IPS-20b (cell line): Measurements from ENCODE around the gene WDR37.
"Not testable (repeated sequence)": the region's sequence is repeated elsewhere in the genome, so short reads cannot be mapped to it uniquely, and the experiment has no call there.

Source experiments
- H3K27ac ChIP-seq: one replicate; pipeline ENCODE4 v1.5.1; 2013; ENCODE audit warnings: low read length
- H3K27me3 ChIP-seq: 2 replicates; pipeline ENCODE4 v1.6.1; 2013; ENCODE audit warnings: mild to moderate bottlenecking, low read length, inconsistent platforms; ENCODE audit not compliant: insufficient read depth
- H3K36me3 ChIP-seq: 2 replicates; pipeline ENCODE4 v1.6.1; 2013; ENCODE audit warnings: low read depth, mild to moderate bottlenecking, inconsistent platforms, low read length, moderate library complexity; ENCODE audit not compliant: insufficient read depth
- H3K4me1 ChIP-seq: 2 replicates; pipeline ENCODE4 v1.6.1; 2013; ENCODE audit warnings: mild to moderate bottlenecking, control low read depth, inconsistent platforms, low read length, moderate library complexity; ENCODE audit not compliant: insufficient read depth
- H3K4me3 ChIP-seq: 2 replicates; pipeline ENCODE4 v1.5.1; 2013; ENCODE audit warnings: mild to moderate bottlenecking, low read length, inconsistent platforms
- H3K9ac ChIP-seq: 2 replicates; pipeline ENCODE4 v1.6.1; 2013; ENCODE audit warnings: low read depth, mild to moderate bottlenecking, inconsistent platforms, low read length, moderate library complexity
- H3K9me3 ChIP-seq: 2 replicates; pipeline ENCODE4 v1.6.1; 2013; ENCODE audit warnings: mild to moderate bottlenecking, low read depth, low read length, inconsistent platforms; ENCODE audit not compliant: insufficient read depth

Gene WDR37

GRCh38 chr10:1056326-1057105 lies at the start of gene WDR37:
TSS of gene WDR37 (plus strand) at chr10:1056385. CDS start at chr10:1072156, 15,771 bp downstream.
- peak within 1 kb of the TSS; percentile 97 for H3K4me3 ChIP-seq
- peak within 1 kb of the TSS; percentile 41 for H3K27ac ChIP-seq
- H3K4me1 ChIP-seq: peaks cover 8% of the 10 kb centered on the region
- peak within 1 kb of the TSS; percentile 93 for H3K9ac ChIP-seq
- no peaks in the 10 kb centered on the region for H3K27me3 ChIP-seq
- peaks cover 29% of the 10 kb centered on the region for H3K36me3 ChIP-seq
- H3K9me3 ChIP-seq: no peaks in the 10 kb centered on the region

DNA sequence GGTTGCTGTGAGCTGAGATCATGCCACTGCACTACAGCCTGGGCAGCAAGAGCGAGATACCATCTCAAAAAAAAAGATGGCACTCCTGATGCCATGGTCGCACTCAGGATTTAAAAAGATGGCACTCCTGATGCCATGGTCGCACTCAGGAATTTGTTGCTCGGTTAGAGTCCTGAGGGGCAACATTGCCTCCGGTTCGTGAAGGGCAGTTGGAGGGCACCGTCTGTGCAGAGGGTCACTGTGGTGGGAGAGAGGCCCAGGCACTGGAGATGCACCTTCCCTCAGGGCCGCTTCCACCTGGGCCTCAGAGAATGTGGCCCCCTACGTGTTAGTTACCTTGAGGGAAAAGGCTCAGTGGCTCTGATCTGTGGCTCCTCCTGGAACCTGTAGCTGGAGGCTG lies 49.6 kb upstream of the WDR37 start:
- Histone ChIP-seq H3K9me3 (no peaks in the 10 kb centered on the region), H3K4me1 (no peaks in the 10 kb centered on the region), H3K27ac (no peak overlapping the region), H3K4me3 (no peak overlapping the region), H3K9ac (no peak overlapping the region), H3K36me3 (peaks cover 100% of the 10 kb centered on the region), H3K27me3 (no peaks in the 10 kb centered on the region)

- H3K27ac ChIP-seq: no peak overlapping the region
- H3K9me3 ChIP-seq: no peaks in the 10 kb centered on the region
- no peaks in the 10 kb centered on the region for H3K4me1 ChIP-seq
- H3K36me3 ChIP-seq: peaks cover 100% of the 10 kb centered on the region
- no peak overlapping the region for H3K9ac ChIP-seq
- H3K27me3 ChIP-seq: no peaks in the 10 kb centered on the region
- H3K4me3 ChIP-seq: no peak overlapping the region
Measured at GRCh38 chr10:1007583-1007982, 48.6 kb upstream of the WDR37 start.

GRCh38 chr10:1009071-1009494 lies 47.1 kb upstream of the WDR37 start:
- Histone ChIP-seq H3K4me3 (no peak overlapping the region), H3K9me3 (no peaks in the 10 kb centered on the region), H3K9ac (no peak overlapping the region), H3K36me3 (peaks cover 98% of the 10 kb centered on the region), H3K27me3 (no peaks in the 10 kb centered on the region), H3K27ac (no peak overlapping the region), H3K4me1 (no peaks in the 10 kb centered on the region)

- not testable (repeated sequence) for H3K4me1 ChIP-seq, H3K27ac ChIP-seq, H3K9ac ChIP-seq, H3K27me3 ChIP-seq, H3K9me3 ChIP-seq, H3K4me3 ChIP-seq
- peaks cover 98% of the 10 kb centered on the region for H3K36me3 ChIP-seq
Measured at GRCh38 chr10:1009947-1010346, 46.2 kb upstream of the WDR37 start.

DNA sequence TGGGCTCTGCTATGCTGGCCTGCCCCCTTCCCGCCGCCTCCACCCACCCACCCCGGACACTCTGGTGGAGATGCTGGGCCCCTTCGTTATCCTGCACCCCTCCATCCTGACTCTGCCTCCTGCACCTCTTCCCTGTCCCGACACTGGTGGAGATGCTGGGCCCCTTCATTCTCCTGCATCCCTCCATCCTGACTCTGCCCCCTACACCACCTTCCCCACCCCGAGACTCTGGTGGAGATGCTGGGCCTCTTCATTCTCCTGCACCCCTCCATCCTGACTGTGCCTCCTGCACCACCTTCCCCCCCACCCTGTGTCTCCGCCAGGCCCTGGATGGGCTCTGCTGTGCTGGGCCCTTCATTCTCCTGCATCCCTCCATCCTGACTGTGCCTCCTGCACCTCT lies 45.5 kb upstream of the WDR37 start:
- Histone ChIP-seq H3K4me3 (no peak overlapping the region), H3K36me3 (peaks cover 95% of the 10 kb centered on the region), H3K27ac (no peak overlapping the region), H3K9me3 (no peaks in the 10 kb centered on the region), H3K9ac (no peak overlapping the region), H3K27me3 (no peaks in the 10 kb centered on the region), H3K4me1 (no peaks in the 10 kb centered on the region)

- Histone ChIP-seq H3K27me3 (no peaks in the 10 kb centered on the region), H3K4me1 (no peaks in the 10 kb centered on the region), H3K9me3 (no peaks in the 10 kb centered on the region), H3K4me3 (no peak overlapping the region), H3K9ac (no peak overlapping the region), H3K27ac (no peak overlapping the region), H3K36me3 (peaks cover 95% of the 10 kb centered on the region)
Measured at GRCh38 chr10:1011696-1012095, 44.5 kb upstream of the WDR37 start.

DNA sequence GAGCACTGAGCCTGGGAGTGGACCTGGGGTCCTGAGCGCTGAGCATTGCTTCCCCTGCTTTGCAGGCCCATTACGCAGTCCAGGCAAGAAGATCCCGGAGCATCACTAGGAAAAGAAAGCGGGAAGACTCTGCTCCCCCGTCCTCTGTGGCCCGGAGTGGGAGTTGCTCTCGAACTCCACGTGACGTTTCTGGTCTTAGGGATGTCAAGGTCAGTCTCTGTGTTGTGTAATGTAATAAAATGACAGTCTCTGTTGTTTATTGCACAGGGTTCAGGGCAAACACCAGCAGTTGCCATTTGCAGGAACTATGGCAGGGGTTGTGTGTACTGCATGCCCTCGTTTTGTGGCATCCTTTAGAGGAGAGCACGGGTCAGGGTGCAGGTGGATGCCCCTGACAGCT lies 40.5 kb upstream of the WDR37 start:
- H3K27ac ChIP-seq: no peak overlapping the region
- peaks cover 82% of the 10 kb centered on the region for H3K36me3 ChIP-seq
- H3K9ac ChIP-seq: no peak overlapping the region
- no peaks in the 10 kb centered on the region for H3K27me3 ChIP-seq
- H3K9me3 ChIP-seq: no peaks in the 10 kb centered on the region
- H3K4me3 ChIP-seq: no peak overlapping the region
- no peaks in the 10 kb centered on the region for H3K4me1 ChIP-seq

DNA sequence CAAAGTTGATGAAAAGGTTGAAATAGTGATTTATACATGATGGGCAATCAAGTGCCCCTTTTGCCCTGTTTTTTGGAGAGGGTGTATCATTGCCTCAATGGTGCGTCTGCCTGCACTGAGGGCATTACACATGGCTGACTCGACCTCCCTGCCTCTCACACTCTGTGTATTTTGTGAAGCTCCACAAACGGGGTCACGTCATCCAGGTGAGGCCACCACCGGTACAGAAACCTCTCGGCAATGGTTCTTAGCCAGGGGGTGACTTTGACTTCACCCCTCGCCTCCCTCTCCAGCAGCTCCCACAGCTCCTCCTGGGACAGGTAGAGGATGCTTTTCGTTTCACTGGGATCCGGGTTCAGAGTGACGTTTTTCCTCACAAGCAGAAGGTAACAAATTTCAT lies 36.8 kb upstream of the WDR37 start:
- H3K27me3 ChIP-seq: no peaks in the 10 kb centered on the region
- H3K36me3 ChIP-seq: peaks cover 48% of the 10 kb centered on the region
- H3K4me3 ChIP-seq: no peak overlapping the region
- H3K4me1 ChIP-seq: no peaks in the 10 kb centered on the region
- no peak overlapping the region for H3K9ac ChIP-seq
- no peak overlapping the region for H3K27ac ChIP-seq
- H3K9me3 ChIP-seq: no peaks in the 10 kb centered on the region

DNA sequence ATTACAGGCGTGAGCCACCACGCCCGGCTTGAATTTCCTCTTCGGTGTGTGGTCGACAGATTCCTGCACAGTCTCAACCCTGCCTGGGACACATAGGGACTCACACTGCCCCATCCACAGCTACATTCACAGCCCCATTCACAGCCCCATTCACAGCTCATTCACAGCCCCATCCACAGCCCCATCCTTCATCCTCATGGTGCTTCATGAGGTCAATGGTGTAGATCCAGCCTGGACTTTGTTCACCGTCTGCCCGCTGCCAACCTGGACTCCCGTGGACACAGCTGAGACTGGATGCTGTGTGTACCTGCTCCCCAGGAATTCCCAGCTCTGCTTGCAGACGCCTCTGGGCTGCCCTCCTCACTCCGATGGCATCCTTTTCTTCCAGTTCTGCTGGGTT lies 35.7 kb upstream of the WDR37 start:
- H3K36me3 ChIP-seq: peaks cover 40% of the 10 kb centered on the region
- H3K4me3 ChIP-seq: no peak overlapping the region
- no peaks in the 10 kb centered on the region for H3K27me3 ChIP-seq
- no peak overlapping the region for H3K27ac ChIP-seq
- H3K4me1 ChIP-seq: no peaks in the 10 kb centered on the region
- H3K9ac ChIP-seq: no peak overlapping the region
- H3K9me3 ChIP-seq: no peaks in the 10 kb centered on the region

GRCh38 chr10:1020958-1021357 lies 35.2 kb upstream of the WDR37 start:
- H3K36me3 ChIP-seq: peaks cover 35% of the 10 kb centered on the region

DNA sequence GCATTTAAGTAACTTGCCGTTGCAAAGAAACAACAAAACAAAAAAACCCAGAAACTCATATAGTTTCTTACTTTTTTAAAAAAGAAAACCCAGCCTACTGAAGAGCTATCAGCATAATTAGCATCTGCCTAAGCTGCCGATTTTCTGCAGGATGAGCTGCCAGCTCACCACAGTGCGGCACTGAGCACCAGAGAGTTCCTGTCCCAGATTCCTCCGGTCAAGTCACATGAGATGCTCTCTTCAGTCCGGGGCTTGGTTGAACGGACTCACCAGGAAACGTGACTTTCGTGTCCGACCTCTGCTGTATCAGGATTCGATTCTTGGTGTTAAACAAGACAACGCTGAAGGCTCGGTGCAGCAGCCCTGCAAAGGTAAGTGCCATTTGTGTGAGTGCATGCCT lies 33.8 kb upstream of the WDR37 start:
- Histone ChIP-seq H3K27me3 (no peaks in the 10 kb centered on the region), H3K9ac (no peak overlapping the region; the same call in 1 of the 2 replicates), H3K9me3 (no peaks in the 10 kb centered on the region), H3K4me3 (no peak overlapping the region), H3K27ac (no peak overlapping the region), H3K4me1 (no peaks in the 10 kb centered on the region), H3K36me3 (peaks cover 20% of the 10 kb centered on the region)

More at GRCh38 chr10:1020958-1021357, 35.2 kb upstream of the WDR37 start:
- Histone ChIP-seq H3K9ac (no peak overlapping the region), H3K27me3 (no peaks in the 10 kb centered on the region), H3K9me3 (no peaks in the 10 kb centered on the region), H3K4me1 (no peaks in the 10 kb centered on the region), H3K4me3 (no peak overlapping the region), H3K27ac (no peak overlapping the region)
